Measurements from ENCODE around the gene NUCB1.

Gene NUCB1

DNA sequence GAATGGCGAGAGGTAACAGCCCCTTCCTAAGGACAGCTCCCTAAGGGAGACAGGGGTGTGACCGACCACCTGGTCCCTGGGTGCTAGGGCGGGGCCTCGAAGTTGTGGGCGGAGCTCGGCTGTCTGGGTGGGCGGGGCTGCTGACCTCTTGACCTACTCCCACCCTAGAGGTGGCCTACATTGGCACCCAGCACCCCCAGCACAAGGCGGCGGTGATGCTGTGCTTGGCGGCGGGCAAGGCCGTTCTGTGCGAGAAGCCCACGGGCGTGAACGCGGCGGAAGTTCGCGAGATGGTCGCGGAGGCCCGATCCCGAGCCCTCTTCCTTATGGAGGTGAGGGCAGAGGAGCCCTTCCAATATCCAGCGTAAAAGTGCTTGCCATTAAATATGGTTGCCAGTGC lies 35.8 kb downstream of the NUCB1 start:
- DNase-seq (ENCODE audit: low read depth) = no peak

DNA sequence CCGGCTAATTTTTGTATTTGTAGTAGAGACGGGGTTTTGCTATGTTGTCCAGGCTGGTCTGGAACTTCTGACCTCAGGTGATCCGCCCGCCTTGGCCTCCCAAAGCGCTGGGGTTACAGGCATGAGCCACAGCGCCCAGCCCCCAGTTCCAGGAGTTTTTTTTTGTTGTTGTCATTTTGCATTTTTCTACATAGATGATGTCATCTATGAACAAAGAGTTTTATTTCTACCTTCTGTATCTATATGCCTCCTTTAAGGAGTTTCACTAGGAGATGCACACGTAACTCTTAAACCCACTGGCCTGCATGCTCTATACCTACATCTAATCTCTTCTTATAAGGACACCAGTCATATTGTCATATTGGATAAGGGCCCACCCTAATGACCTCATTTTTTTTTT lies 38.1 kb downstream of the NUCB1 start:
- DNase-seq (ENCODE audit: low read depth) = no peak

DNA sequence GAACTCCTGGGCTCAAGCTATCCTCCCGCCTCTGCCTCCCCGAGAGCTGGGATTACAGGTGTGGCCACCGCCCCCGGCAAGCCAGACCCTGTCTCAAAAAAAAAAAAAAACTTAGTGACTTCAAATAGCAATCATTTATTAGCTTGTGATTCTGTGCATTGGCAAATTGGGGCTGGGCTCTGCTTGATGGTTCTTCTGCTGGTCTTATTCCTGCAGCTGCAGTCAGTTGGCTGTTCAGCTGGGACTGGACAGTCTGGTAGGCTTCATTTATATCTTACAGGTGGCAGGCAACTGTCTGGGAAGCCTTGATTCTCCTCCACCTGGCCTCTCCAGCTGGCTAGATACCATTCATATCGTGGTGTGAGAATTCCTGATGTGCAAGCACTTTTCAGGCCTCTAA lies 40.8 kb downstream of the NUCB1 start:
- no peak for DNase-seq (ENCODE audit: low read depth)

DNA sequence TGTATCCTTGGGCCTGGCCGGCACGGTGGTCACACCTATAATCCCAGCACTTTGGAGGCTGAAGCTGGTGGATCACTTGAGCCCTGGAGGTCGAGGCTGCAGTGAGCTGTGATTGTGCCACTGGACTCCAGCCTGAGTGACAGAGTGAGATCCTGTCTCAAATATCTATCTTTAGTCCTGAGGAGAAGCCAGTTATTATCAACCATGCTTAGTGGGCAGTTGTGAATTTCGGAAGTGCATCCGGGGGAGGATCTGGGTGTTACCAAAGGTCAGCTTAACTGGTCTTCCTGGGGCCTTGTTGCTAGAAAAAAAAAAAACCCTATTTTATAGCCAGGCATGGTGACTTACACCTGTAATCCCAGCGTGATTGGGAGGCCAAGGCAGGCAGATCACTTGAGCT lies 43.0 kb downstream of the NUCB1 start:
- no peak for DNase-seq (ENCODE audit: low read depth)

DNA sequence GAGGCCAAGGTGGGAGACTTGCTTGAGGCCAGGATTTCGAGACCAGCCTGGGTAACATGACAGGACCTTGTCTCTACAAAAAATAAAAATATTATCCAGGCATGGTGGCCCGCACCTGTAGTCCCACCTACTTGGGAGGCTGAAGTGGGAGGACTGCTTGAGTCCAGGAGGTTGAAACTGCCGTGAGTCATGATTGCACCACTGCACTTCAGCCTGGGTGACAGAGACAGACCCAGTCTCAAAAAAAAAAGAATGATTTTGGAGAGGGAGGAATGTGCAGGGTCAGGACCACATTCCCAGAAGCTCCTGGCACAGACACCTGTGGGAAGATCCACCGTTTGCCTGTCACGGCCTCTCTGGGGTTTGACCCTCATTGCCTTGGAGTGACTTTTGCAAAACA lies 45.3 kb downstream of the NUCB1 start:
- no peak for DNase-seq (ENCODE audit: low read depth)

DNA sequence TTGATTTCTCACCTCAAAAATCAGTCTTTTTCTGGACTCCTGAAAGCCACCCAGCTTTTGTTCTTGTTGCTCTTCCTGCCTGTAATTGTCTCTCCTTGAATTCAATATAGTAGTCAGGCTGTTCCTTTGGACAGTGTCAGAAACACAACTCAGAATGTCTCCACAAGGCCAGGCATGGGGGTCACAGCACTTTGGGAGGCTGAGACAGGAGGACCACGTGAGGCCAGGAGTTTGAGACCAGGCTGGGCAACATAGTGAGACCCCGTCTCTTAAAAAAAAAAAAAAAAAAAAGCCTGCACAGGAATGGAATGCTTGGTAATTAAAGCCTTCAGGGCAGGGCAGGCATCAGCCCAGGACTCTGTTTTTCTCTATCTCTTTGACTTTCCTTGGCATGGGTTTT lies 45.7 kb downstream of the NUCB1 start:
- no peak for DNase-seq (ENCODE audit: low read depth)

DNA sequence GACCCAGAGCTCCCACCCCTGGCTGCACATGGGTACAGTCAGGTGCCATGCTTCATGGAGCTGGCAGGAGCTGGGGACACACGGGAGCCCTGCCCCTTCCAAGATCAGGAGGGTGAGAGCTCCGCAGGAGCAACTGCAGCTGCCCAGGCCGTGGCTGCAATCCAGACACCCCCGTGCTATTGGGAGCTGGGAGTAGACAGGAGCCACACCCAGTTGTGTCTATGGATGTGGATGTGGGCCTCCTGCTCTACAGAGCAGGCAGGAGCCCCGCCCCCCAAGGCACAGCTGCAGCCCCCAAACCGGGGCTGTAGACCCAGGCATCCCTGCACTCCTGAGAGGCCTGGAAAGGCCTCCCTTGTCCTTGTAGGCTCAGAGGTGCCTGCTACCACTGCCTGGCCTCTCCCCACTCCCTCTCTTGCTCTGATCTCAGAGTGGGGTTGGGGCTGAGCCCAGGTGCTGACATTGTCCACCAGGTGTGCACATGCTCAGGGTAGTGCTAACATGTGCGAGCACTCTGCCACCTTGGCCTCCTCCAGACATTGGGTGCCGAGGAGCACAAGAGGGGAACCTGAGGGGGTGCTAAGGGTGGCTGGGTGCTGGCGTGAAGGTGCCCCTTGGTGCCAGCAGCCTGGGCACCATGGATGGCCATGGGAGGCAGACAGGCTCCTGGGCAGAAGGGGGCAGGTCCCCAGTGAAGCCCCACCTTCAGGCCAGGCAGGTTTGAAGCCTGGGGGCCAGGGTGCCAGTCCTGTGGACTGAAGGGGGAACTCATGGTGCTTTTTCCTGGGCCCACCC lies 46.5 kb downstream of the NUCB1 start:
- no peak for DNase-seq (ENCODE audit: low read depth)

DNA sequence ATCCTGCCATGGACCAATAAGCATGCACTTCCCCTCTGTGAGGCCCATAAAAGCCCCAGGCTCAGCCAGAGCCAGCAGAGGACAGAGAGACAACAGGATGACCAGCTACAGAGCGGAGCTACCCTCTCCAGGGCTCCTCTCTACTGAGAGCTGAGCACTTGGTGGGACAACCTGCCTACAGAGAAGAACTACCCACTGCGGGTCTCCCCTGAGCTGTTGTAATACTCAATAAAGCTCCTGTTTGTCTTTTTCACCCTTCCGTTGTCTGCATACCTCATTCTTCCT lies 47.1 kb downstream of the NUCB1 start:
- no peak for DNase-seq (ENCODE audit: low read depth)

DNA sequence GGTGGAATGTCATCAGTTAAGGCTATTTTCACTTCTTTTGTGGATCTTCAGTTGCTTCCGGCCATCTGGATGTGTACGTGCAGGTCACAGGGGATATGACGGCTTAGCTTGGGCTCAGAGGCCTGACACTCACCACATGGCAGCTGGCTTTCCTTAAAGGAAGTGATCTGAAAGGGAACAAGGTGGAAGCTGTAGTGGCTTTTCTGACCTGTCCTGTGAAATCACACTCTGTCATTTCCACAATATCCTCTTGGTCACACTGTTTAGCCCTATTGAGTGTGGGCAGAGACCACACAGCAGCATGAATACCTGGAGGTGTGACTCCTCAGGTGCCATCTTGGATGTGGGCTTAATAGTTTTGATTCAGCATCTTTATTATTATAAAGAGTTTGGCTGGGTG lies 50.0 kb downstream of the NUCB1 start:
- DNase-seq (ENCODE audit: low read depth) = no peak

DNA sequence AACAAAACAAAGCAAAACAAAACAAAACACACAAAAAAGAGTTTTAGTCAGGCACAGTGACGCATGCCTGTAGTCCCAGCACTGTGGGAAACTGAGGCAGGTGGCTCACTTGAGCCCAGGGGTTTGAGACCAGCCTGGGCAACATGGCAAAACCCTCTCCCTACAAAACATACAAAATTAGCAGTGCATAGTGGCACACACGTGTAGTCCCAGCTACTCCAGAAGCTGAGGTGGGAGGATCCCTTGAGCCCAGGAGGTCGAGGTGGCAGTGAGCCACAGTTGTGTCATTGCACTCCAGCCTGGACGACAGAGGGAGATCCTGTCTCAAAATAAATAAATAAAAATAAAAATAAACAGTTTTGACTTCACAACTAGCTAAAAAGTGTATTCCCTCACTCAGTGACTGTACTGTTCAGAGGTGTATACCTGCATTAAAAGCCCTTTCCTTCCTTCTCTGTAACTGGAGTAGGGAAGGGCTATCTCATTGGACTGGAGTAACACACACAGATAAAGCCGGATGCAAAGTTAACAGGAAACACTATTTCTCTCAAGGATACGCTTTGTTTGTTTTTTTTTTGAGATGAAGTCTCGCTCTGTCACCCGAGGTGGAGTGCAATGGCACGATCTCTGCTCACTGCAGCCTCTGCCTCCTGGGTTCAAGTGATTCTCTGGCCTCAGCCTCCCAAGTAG lies 50.9 kb downstream of the NUCB1 start:
- DNase-seq (ENCODE audit: low read depth) = no peak

DNA sequence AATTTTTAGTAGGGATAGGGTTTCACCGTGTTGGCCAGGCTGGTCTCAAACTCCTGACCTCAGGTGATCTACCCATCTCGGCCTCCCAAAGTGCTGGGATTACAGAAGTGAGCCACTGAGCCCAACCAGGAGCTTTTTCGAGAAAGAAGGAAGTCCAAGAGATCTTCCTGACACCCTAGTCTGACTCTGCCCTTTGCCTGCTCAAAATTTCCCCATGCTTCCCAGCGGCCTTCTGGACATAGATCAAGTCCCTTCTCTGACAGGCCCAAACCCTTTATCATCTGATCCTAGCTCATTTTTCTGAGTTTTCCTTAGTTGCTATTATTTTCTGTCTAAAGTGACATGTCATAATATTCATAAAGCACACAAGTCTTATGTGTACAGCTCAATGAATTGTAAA lies 53.0 kb downstream of the NUCB1 start:
- DNase-seq (ENCODE audit: low read depth) = no peak

DNA sequence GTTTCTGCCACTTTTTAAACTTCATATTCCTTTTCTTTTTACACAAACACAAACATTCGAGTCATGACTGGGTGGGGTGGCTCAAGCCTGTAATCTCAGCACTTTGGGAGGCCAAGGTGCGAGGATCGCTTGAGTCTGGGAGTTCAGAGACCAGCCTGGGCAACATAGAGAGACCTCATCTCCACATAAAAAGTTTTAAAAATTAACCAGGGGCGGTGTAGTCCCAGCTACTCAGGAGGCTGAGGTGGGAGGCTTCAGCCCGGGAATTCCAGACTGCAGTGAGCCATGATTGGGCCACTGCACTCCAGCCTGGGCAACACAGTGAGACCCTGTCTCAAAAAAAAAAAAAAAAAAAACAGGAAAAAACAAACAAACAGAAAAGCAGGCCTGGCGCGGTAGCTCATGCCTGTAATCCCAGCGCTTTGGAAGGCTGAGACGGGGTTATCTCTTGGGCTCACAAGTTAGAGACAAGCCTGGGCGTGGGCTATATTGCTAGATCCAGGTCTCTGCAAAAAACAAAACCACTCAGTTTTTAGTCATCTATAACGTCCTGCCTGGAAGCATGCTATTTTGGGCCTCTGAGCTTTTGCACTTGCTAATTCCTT lies 54.0 kb downstream of the NUCB1 start:
- DNase-seq (ENCODE audit: low read depth) = no peak

DNA sequence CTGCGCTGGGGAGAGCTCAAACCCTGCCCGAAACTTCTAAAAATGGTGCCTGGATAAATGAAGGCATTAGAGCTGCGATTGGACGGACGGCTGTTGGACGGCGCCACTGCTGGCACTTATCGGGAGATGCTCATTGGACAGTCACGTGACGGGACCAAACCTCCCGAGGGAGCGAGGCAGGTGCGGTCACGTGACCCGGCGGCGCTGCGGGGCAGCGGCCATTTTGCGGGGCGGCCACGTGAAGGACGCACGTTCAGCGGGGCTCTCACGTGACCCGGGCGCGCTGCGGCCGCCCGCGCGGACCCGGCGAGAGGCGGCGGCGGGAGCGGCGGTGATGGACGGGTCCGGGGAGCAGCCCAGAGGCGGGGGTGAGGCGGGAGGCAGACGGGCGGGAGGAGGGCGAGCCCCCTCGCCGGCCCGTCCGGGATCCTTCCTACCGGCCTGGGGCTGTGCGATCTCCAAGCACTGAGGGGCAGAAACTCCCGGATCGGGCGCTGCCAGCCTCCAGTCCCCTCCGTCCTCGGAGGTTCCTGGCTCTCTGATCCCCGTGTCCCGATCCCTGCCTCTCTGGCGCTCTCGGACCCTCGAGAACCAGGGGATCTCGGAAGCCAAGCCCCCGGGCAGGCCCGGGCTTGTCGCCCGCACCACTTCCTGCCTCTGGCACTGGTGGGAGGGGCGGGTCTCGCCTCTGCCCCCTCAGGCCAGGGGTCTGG lies 54.6 kb downstream of the NUCB1 start, which contains the start of gene BAX:
Gene BAX, plus strand, starts transcription at position 281 of the 713 bp plus-strand sequence. Its CDS starts 54 bp downstream, at position 335.
- DNase-seq (ENCODE audit: low read depth) = peak; percentile 97

DNA sequence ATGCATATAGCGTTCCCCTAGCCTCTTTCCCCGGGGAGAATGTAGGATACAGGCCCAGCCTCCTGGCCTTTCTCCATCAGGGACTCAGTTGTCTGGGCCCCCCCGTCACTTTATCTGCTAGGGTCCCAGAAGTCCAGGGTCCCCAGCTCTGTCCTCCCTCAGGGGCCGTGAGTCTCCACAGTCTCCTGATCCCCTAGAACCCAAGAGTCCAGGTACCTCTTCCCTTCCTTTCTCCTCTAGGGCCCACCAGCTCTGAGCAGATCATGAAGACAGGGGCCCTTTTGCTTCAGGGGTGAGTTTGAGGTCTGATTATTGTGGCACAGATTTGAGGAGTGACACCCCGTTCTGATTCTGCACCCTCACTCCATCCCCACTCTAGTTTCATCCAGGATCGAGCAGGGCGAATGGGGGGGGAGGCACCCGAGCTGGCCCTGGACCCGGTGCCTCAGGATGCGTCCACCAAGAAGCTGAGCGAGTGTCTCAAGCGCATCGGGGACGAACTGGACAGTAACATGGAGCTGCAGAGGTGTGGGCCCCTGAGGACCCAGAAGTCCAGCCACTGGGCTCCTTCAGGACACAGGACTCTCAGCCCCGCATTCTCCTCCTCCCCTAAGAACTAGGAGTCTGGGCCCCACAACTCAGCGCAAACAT lies 55.3 kb downstream of the NUCB1 start:
- no peak for DNase-seq (ENCODE audit: low read depth)

DNA sequence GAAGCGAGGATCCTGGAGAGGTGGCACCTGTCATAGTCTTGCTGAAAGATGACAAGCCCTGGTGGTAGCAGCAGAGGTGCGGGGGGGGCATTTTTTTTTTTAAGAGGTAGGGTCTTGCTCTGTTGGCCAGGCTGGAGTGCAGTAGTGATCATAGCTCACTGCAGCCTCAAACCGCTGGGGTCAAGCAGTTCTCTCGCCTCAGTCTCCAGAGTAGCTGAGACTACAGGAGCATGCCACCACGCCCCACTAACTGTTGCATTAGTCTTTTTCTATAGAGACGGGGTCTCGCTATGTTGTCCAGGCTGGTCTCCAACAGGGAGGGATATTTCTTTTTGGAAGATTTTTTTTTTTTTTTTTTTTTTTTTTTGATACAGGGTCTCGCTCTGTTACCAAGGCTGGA lies 57.9 kb downstream of the NUCB1 start:
- DNase-seq (ENCODE audit: low read depth) = no peak

DNA sequence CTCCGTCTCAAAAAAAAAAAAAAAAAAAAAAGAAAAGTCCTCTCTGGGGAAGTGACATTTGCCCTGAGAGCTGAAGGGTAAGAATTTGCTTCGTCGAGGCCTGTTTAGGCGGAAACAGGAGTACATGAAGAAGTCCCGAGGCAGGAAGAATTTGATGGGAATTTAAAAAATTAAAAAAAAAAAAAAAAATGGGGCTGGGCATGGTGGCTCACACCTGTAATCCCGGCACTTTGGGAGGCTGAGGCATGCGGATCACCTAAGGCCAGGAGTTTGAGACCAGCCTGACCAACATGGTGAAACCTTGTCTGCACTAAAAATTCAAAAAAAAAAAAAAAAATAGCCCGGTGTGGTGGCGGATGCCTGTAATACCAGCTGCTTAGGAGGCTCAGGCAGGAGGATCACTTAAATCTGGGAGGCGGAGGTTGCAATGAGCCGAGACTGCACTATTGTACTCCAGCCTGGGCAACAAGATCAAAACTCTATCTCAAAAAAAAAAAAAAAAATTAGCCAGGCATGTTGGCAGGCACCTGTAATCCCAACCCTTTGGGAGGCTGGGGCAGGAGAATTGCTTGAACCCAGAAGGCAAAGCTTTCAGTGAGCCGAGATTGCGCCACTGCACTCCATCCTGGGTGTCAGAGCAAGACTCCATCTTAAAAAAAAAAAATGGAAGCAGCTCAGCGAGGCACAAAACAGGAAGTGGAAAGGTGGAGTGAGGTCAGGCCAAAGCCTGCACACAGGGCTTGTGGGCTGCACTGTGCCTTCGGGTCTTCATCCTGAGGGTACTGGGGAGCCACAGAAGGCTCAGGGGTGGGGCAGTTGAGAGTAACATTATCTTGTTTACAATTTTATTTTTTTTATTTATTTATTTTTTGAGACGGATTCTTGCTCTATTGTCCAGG lies 59.5 kb downstream of the NUCB1 start:
- DNase-seq (ENCODE audit: low read depth) = no peak

DNA sequence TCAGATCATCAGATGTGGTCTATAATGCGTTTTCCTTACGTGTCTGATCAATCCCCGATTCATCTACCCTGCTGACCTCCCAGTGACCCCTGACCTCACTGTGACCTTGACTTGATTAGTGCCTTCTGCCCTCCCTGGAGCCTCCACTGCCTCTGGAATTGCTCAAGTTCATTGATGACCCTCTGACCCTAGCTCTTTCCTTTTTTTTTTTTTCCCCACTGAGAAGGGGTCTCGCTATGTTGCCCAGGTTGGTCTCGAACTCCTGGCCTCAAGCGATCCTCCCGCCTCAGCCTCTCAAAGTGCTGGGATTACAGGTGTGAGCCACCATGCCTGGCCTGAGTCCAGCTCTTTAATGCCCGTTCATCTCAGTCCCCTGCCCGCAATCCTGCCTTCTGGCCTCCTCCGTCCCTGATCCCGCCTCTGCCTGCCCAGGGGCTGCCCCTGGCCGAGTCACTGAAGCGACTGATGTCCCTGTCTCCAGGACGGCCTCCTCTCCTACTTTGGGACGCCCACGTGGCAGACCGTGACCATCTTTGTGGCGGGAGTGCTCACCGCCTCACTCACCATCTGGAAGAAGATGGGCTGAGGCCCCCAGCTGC lies 61.0 kb downstream of the NUCB1 start:
- DNase-seq (ENCODE audit: low read depth) = peak; percentile 8

DNA sequence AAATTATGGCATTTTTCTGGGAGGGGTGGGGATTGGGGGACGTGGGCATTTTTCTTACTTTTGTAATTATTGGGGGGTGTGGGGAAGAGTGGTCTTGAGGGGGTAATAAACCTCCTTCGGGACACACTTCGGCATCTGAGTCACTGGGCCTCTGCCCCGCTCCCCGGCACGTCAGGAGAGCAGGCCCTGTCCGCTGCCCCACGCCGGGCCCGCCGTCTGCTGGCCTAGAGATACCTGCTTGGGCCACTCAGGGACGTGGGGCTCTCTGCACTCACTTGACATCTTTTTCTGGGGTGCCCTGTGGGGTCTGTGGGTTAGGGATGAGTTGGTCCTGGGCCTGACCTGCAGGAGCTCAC lies 61.5 kb downstream of the NUCB1 start:
- DNase-seq (ENCODE audit: low read depth) = no peak

DNA sequence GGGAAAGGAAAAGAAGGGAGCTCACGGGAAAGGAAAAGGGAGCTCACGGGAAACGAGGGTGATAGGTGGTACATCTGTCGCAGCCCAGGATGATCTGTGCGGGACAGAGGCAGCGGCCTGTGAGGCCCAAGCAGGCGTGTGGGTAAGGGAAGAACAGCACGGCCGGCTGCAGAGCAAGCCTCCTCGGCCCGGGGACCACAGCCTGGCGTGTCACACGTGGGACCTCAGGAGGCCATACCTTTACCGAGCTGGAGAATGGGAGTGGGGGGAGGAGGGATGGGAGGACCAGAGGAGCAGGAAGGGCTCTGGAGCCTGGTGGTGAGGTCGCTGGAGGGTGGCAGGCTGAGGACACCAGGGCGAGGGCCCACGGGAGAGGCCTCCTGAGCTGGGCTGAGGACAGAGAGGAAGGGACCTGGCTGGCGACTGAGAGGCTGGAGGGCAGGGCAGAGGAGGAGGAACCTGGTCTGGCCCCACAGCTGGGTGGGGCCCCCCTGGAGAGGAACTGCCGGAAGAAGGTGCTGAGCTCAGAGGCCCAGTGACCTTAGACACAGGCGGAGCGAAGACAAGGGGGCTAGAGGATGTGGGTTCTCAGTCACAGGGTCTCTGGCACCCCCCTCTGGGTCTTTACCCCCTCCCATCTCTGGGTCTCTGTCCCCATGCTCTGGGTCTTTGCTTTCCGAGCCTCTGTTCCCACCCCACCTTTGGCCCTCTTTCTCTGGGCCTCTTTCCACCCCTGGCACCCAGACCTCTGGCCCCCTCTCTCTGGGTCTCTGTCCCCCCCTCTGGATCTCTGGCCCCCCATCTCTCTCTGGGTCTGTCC lies 62.1 kb downstream of the NUCB1 start:
- DNase-seq (ENCODE audit: low read depth) = peak; percentile 80

DNA sequence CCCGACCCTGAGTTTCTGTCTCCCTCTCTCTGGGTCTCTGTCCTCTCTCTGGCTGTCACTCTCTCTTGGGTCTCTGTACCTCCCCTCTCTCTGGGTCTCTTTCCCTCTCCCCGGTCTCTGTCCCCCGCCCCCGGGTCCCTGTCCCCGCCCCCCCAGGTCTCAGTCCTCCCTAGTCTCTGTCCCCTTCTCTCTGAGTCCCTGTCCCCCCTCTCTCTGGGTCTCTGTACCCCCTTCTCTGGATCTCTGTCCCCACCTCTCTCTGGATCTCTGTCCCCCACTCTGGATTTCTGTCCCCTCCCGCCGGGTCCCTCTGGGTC lies 62.7 kb downstream of the NUCB1 start:
- DNase-seq (ENCODE audit: low read depth) = no peak

Data from ELR (cell line).